GM12878 (cell line): ENCODE data around the gene LRP2BP. TPM values are rescaled to one million over a fixed set of nuclear protein-coding genes. Genes with fewer than 3 reads are reported as not detected.
A peak's percentile ranks its signal among the peaks of the same experiment; 100 is the strongest.

Experiments
- BCL11A ChIP-seq: IDR thresholded peaks from 2 replicates; pipeline ENCODE4 v1.6.1; 2011; ENCODE audit warnings: low read depth, low read length
- CBFB ChIP-seq: IDR thresholded peaks from 2 replicates; pipeline ENCODE4 v1.6.1; 2016; ENCODE audit warnings: antibody characterized with exemption, low read depth
- CREM ChIP-seq: IDR thresholded peaks from 2 replicates; pipeline ENCODE4 v1.6.1; 2014; ENCODE audit warnings: antibody characterized with exemption, low read depth
- DPF2 ChIP-seq: fragments of 450-650 bp; IDR thresholded peaks from 2 replicates; pipeline ENCODE4 v1.6.1; 2017; ENCODE audit warnings: mild to moderate bottlenecking
- GABPA ChIP-seq: IDR thresholded peaks from 2 replicates; pipeline ENCODE4 v1.6.1; 2014; ENCODE audit warnings: antibody characterized with exemption, low read depth, mild to moderate bottlenecking, inconsistent platforms
- IRF4 ChIP-seq: IDR thresholded peaks from 2 replicates; pipeline ENCODE4 v1.6.1; 2011; ENCODE audit warnings: low read depth, low read length
- JUNB ChIP-seq: IDR thresholded peaks from 2 replicates; pipeline ENCODE4 v1.6.1; 2016; ENCODE audit warnings: antibody characterized with exemption, mild to moderate bottlenecking
- LARP7 ChIP-seq: fragments of 450-650 bp; IDR thresholded peaks from 2 replicates; pipeline ENCODE4 v1.6.1; 2017; ENCODE audit warnings: mild to moderate bottlenecking
- MEF2A ChIP-seq: IDR thresholded peaks from 2 replicates; pipeline ENCODE4 v1.6.1; 2011; ENCODE audit warnings: low read depth, mild to moderate bottlenecking, low read length, moderate library complexity; ENCODE audit not compliant: insufficient read depth
- MEF2B ChIP-seq: fragments of 450-650 bp; IDR thresholded peaks from 2 replicates; pipeline ENCODE4 v1.6.1; 2018; ENCODE audit warnings: mild to moderate bottlenecking, moderate library complexity; ENCODE audit not compliant: partially characterized antibody, poor library complexity, severe bottlenecking
- MTA3 ChIP-seq: IDR thresholded peaks from 2 replicates; pipeline ENCODE4 v1.6.1; 2012; ENCODE audit warnings: low read length, inconsistent platforms, borderline replicate concordance
- NFIC ChIP-seq: IDR thresholded peaks from 2 replicates; pipeline ENCODE4 v1.6.1; 2012; ENCODE audit warnings: low read depth, mild to moderate bottlenecking, inconsistent platforms, low read length, moderate library complexity
- NRF1 ChIP-seq: conservative IDR thresholded peaks from 2 replicates; pipeline ENCODE4 v1.6.1; 2011; ENCODE audit warnings: mild to moderate bottlenecking, low read depth, low read length, improper control_type of control experiment
- PML ChIP-seq: IDR thresholded peaks from 2 replicates; pipeline ENCODE4 v1.6.1; 2012; ENCODE audit warnings: low read length, inconsistent platforms
- RUNX3 ChIP-seq: IDR thresholded peaks from 2 replicates; pipeline ENCODE4 v1.6.1; 2012; ENCODE audit warnings: low read length, inconsistent platforms
- SPI1 ChIP-seq: IDR thresholded peaks from 2 replicates; pipeline ENCODE4 v1.6.1; 2011; ENCODE audit warnings: low read depth, mild to moderate bottlenecking, low read length, moderate library complexity, borderline replicate concordance; ENCODE audit not compliant: insufficient read depth
- SREBF2 ChIP-seq: IDR thresholded peaks from 2 replicates; pipeline ENCODE4 v1.6.1; 2012; ENCODE audit warnings: mild to moderate bottlenecking, low read length
- polyA plus RNA-seq, 11 experiments: library from polyadenylated mRNA; depleted of rRNA in 4 of 11; unstranded in 6 of 11; stranded (reverse) in 5 of 11; fragments of >200 nt; fragmentation: Nextera tagmentation in 4 of 11; fragmentation: Illumina TruSeq in 1 of 11; extraction: Ambion mirVana in 4 of 11; extraction: Trizol in 1 of 11; gene quantifications; 1 replicate in 1 of 11; 2 replicates in 10 of 11; pipeline versions ENCODE4 v1.2.1 to v1.2.3, GENCODE V29; 2011 to 2016; ENCODE audit warnings: inconsistent platforms in 2 of 11, missing spikeins in 2 of 11, low read depth in 1 of 11
- total RNA-seq, 4 experiments: library from RNA; depleted of rRNA in 3 of 4; stranded (reverse); fragments of >200 nt in 3 of 4; fragmentation: Illumina TruSeq in 1 of 4; extraction: Trizol in 1 of 4; gene quantifications; 2 replicates each; pipeline versions ENCODE4 v1.2.1 to v1.2.3, GENCODE V29; 2013 to 2021
- TF ChIP-seq, protein P1 (sequence below): fragments of 450-650 bp; conservative IDR thresholded peaks from 2 replicates; pipeline ENCODE4 v1.6.1; 2017; ENCODE audit warnings: mild to moderate bottlenecking, moderate library complexity
- TF ChIP-seq, protein P2 (sequence below): fragments of 450-650 bp; IDR thresholded peaks from 2 replicates; pipeline ENCODE4 v1.6.1; 2017; ENCODE audit warnings: mild to moderate bottlenecking, moderate library complexity
- TF ChIP-seq, protein P3 (sequence below): fragments of 450-650 bp; IDR thresholded peaks from 2 replicates; pipeline ENCODE4 v1.6.1; 2018; ENCODE audit warnings: borderline replicate concordance, mild to moderate bottlenecking; ENCODE audit not compliant: partially characterized antibody
- TF ChIP-seq, protein P4 (sequence below): IDR thresholded peaks from 2 replicates; pipeline ENCODE4 v1.6.1; 2012; ENCODE audit warnings: low read length, inconsistent platforms

LRP2BP gene
- total and polyA plus RNA-seq, 10 of the 15 experiments (the other 5 are each of a cell fraction or from before 2014, with no cell fraction given) = 0.27 to 5.2 (median 1.0) TPM

DNA sequence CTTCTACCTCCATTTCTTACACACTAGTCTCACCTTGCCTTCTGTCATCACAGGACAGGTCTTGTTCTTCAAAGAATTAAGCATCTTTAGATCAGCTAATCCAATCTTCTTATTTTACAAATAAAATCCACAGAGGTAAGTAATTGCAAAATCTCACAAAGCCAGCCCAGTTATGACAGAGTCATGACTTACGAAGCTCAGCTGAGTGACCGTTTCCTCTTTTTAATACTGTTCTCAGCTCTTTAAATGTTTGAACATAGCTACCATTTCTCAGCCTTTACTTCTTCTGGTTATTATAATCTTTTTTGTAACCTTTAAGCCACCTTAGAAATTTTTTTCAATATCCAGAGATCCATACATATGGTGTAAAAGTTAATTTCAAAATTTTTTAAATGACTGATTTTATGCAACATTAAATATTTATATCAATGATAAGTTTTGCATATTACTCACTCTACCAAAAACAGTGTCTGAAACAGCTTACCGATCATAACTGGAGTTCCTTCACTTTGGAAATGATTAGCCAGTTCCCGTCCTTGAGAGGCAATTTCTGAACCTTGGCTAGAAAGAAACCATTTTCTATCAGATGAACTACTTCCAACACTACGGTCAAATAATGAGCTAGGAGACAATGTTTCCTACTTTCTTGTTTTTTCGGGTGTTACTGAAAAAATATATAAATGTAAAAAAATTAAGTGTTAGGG is 9.7 kb upstream of the LRP2BP start (continued):
- TF ChIP-seq, protein P1, sequence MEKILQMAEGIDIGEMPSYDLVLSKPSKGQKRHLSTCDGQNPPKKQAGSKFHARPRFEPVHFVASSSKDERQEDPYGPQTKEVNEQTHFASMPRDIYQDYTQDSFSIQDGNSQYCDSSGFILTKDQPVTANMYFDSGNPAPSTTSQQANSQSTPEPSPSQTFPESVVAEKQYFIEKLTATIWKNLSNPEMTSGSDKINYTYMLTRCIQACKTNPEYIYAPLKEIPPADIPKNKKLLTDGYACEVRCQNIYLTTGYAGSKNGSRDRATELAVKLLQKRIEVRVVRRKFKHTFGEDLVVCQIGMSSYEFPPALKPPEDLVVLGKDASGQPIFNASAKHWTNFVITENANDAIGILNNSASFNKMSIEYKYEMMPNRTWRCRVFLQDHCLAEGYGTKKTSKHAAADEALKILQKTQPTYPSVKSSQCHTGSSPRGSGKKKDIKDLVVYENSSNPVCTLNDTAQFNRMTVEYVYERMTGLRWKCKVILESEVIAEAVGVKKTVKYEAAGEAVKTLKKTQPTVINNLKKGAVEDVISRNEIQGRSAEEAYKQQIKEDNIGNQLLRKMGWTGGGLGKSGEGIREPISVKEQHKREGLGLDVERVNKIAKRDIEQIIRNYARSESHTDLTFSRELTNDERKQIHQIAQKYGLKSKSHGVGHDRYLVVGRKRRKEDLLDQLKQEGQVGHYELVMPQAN = no peak
- TF ChIP-seq NRF1 (no peak), JUNB (peak; percentile 96), MTA3 (no peak), CREM (peak; percentile 46; the same call in 1 of the 2 replicates), NFIC (peak; percentile 83), SPI1 (peak; percentile 88), CBFB (no peak), DPF2 (no peak), GABPA (peak; percentile 56; the same call in 1 of the 2 replicates), IRF4 (peak; percentile 83), MEF2A (peak; percentile 71; the same call in 1 of the 2 replicates), SREBF2 (no peak), RUNX3 (peak; percentile 40; the same call in 1 of the 2 replicates), LARP7 (no peak), BCL11A (peak; percentile 55; the same call in 1 of the 2 replicates), PML (0 out of 2 replicates have a peak, but pooled peaks have one; percentile 35), MEF2B (peak; percentile 12)
- TF ChIP-seq, protein P2, sequence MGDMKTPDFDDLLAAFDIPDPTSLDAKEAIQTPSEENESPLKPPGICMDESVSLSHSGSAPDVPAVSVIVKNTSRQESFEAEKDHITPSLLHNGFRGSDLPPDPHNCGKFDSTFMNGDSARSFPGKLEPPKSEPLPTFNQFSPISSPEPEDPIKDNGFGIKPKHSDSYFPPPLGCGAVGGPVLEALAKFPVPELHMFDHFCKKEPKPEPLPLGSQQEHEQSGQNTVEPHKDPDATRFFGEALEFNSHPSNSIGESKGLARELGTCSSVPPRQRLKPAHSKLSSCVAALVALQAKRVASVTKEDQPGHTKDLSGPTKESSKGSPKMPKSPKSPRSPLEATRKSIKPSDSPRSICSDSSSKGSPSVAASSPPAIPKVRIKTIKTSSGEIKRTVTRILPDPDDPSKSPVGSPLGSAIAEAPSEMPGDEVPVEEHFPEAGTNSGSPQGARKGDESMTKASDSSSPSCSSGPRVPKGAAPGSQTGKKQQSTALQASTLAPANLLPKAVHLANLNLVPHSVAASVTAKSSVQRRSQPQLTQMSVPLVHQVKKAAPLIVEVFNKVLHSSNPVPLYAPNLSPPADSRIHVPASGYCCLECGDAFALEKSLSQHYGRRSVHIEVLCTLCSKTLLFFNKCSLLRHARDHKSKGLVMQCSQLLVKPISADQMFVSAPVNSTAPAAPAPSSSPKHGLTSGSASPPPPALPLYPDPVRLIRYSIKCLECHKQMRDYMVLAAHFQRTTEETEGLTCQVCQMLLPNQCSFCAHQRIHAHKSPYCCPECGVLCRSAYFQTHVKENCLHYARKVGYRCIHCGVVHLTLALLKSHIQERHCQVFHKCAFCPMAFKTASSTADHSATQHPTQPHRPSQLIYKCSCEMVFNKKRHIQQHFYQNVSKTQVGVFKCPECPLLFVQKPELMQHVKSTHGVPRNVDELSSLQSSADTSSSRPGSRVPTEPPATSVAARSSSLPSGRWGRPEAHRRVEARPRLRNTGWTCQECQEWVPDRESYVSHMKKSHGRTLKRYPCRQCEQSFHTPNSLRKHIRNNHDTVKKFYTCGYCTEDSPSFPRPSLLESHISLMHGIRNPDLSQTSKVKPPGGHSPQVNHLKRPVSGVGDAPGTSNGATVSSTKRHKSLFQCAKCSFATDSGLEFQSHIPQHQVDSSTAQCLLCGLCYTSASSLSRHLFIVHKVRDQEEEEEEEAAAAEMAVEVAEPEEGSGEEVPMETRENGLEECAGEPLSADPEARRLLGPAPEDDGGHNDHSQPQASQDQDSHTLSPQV = 0 out of 2 replicates have a peak, but pooled peaks have one; percentile 31
- TF ChIP-seq, protein P3, sequence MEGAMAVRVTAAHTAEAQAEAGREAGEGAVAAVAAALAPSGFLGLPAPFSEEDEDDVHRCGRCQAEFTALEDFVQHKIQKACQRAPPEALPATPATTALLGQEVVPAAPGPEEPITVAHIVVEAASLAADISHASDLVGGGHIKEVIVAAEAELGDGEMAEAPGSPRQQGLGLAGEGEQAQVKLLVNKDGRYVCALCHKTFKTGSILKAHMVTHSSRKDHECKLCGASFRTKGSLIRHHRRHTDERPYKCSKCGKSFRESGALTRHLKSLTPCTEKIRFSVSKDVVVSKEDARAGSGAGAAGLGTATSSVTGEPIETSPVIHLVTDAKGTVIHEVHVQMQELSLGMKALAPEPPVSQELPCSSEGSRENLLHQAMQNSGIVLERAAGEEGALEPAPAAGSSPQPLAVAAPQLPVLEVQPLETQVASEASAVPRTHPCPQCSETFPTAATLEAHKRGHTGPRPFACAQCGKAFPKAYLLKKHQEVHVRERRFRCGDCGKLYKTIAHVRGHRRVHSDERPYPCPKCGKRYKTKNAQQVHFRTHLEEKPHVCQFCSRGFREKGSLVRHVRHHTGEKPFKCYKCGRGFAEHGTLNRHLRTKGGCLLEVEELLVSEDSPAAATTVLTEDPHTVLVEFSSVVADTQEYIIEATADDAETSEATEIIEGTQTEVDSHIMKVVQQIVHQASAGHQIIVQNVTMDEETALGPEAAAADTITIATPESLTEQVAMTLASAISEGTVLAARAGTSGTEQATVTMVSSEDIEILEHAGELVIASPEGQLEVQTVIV = no peak
- TF ChIP-seq, protein P4, sequence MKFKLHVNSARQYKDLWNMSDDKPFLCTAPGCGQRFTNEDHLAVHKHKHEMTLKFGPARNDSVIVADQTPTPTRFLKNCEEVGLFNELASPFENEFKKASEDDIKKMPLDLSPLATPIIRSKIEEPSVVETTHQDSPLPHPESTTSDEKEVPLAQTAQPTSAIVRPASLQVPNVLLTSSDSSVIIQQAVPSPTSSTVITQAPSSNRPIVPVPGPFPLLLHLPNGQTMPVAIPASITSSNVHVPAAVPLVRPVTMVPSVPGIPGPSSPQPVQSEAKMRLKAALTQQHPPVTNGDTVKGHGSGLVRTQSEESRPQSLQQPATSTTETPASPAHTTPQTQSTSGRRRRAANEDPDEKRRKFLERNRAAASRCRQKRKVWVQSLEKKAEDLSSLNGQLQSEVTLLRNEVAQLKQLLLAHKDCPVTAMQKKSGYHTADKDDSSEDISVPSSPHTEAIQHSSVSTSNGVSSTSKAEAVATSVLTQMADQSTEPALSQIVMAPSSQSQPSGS = peak; percentile 79
